ENCODE data around the gene FOXF2.
A peak's percentile ranks its signal among the peaks of the same experiment; 100 is the strongest.

Gene FOXF2

GRCh38 chr6:1379017-1379787 lies 10.2 kb upstream of the FOXF2 start:
- no peak for DNase-seq

DNA sequence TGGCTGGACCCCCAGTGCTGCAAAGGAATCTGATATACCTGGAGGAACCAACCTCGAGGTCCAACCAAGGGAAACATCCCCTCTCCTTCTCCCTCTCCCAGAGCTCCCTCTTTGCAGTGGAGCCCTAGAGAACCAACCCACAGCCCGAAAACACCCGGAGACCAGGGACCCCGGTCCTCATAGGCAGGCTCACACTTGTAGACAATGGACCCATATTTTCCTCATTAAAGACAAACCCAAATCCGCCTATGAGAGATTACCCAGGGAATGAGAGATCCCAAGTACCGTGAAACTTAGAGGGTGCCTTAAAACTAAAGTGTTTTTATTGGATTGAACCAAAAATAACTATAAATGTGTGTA lies 9.6 kb upstream of the FOXF2 start:
- DNase-seq = no peak

DNA sequence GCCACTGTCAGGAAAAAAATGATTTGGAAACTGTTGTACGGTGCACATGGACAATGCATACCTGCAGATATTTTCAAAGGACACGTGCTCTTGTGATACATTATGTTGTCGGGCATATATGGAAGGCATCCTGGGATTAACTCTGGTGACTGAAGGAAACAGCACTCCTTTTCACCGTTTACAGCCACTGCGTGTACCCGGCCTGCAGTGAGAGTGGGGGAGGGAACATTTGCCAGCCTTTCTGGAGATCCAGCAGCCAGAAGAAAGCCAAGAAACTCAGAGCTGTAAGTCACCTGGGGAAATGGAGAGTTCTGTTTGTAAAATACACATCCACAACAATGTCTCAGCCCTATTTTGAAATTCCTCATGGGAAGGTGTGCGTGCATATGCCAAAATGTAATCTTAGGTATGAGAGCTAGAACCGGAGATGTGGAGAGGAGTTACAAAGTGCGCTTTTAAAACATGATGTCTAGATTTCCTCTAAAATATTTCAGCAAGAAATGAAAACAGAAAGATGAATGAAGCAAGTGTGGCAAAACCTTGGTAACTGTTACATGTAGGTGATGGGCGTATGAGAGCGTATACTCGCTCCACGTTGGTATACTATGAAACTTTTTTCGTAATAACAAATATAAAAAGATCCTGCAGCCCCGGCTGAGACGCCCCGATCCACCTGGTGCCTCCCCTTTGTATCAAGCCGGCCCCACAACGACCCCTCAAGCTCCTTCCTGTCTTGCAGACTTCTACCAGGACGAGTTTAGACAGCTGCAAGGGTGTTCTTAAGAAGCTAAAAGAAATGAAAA lies 8.6 kb upstream of the FOXF2 start:
- DNase-seq = no peak

DNA sequence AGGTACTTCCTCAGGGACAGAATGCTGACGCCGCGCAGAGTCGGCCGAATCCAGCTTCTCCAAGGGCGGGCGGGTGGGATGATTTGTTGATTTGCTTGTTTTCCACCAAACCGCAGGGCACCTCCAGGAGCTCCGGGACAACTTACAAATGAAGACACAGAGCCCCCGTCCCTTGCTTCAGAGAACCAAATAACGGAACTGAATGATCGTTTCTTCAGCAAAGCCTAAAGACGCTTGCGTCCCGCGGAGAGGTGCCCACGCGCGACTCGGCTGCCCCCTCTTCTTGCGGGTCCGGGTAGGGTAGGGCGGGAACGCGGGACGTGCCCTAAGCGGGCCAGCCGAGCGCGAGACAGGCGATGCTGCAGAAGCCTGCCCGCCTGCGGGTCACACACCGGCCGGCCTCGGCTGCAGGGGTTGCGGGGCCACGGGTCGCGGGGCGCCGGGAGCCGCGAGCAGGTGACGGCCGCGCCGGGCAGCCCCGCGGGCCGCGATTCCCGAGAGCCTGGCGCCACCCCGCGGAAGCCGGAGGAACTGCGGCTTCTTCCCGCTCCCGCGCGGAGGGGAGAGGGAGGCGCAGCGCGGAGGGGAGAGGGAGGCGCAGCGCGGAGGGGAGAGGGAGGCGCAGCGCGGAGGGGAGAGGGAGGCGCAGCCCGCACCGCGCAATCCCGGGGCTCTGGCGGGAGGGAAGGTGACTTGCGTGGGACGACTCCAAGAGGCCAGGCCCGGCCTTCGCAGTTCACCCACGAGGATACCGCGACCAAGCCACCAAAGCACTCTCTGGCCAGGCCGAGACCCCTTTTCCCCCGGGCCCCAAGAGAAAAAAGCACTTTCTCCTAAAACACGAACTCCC lies 7.7 kb upstream of the FOXF2 start:
- DNase-seq = peak; percentile 3 to 5

- no peak for DNase-seq
These were observed 7.0 kb upstream of the FOXF2 start for GRCh38 chr6:1382331-1382882.

GRCh38 chr6:1382883-1383728 lies 6.3 kb upstream of the FOXF2 start:
- DNase-seq = no peak

GRCh38 chr6:1383729-1384548 lies 5.4 kb upstream of the FOXF2 start:
- DNase-seq = no peak

DNA sequence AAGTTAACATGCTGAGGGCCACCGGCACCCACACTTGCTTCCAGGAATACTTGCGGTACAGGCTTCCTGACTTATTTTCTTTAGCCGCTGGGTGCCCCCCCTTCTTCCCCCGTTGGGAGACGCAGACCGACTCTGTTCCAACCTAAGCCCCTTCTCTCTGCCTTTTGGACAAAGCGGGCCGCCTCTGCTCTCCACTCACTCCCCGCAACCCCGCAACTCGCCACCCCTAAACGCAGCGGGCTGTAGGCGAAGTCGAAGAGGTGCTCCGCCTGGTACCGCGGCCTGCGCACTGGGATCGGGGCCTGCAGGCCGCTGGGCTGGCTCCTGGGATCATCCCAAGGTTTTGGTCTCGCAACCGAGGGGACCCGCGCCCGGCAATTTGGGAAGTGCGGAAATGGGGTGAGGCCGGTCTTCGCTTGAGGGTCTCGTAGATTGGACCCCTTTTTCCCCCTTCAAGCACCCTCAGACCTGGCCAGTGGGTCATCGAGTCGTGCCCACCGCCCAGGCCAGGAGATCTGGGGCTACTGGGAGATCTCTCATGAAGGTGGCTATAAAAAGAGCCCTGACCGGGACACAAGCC lies 4.7 kb upstream of the FOXF2 start:
- DNase-seq = no peak

- no peak for DNase-seq
These were observed 4.0 kb upstream of the FOXF2 start for GRCh38 chr6:1385129-1386037.

- DNase-seq = no peak
These were observed 3.2 kb upstream of the FOXF2 start for GRCh38 chr6:1386038-1386709.

DNA sequence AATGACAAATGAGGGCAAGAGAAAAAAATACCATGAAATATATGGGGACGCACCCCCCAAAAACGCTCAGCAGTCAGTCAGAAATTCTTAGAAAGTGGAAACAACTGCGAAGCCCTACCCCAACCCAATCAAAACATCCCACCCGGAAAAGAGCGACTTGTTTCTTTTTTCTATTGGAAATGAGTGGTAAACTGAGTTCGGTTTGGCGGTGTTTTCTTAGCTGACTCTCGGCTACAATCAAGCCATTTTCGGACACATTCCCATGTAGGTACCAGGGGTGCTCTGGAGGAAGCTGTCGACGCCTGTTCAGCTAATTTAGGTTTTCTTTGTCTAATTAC lies 1.9 kb upstream of the FOXF2 start:
- DNase-seq = no peak

GRCh38 chr6:1387876-1388629 lies 1.3 kb upstream of the FOXF2 start:
- DNase-seq = no peak

GRCh38 chr6:1388630-1389368 lies 577 bp upstream of the FOXF2 start:
- no peak for DNase-seq

DNA sequence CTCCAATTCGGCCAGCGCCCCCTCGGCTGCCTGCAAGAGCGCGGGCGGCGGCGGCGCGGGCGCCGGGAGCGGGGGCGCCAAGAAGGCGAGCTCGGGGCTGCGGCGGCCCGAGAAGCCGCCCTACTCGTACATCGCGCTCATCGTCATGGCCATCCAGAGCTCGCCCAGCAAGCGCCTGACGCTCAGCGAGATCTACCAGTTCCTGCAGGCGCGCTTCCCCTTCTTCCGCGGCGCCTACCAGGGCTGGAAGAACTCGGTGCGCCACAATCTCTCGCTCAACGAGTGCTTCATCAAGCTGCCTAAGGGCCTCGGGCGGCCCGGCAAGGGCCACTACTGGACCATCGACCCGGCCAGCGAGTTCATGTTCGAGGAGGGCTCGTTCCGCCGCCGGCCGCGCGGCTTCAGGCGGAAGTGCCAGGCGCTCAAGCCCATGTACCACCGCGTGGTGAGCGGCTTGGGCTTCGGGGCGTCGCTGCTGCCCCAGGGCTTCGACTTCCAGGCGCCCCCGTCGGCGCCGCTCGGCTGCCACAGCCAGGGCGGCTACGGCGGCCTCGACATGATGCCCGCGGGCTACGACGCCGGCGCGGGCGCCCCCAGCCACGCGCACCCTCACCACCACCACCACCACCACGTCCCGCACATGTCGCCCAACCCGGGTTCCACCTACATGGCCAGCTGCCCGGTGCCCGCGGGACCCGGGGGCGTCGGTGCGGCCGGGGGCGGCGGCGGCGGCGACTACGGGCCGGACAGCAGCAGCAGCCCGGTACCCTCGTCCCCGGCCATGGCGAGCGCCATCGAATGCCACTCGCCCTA lies 963 bp downstream of the FOXF2 start:
- no peak for DNase-seq

DNA sequence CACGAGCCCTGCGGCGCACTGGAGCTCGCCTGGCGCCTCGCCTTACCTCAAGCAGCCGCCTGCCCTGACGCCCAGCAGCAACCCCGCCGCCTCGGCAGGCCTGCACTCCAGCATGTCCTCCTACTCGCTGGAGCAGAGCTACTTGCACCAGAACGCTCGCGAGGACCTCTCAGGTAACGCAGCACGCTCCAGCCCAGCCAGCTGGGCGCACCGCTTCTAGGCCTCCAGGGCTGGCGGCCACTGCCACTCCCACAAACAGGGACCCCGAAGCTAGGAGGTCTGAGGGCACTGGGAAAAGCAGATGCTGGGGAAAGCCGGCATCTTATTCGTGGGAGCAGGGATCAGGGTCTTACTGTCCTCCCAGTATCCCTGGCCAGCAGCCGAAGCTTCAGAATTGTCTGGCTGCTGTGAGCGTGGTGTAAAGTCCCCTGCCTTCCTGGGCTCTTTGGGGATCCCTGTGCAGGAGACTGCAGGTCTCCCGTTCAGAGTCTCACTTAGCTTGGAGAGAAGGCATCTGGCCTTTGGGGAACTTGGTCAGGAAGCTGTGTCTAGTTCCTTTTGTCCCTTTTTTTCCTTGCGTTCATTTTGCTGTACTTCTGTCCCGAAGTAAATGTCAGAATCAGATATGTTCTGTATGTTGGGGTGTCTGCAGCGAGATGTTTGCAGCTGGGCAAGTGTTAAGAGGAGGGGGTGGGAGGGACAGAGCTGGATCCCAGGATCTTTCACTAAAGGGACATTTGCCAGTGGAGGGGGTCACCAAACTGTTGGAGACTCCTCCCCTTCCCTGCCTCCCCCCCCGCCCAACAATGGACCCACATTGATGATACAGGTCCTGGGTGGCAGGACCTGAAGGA lies 1.8 kb downstream of the FOXF2 start:
- no peak for DNase-seq

DNA sequence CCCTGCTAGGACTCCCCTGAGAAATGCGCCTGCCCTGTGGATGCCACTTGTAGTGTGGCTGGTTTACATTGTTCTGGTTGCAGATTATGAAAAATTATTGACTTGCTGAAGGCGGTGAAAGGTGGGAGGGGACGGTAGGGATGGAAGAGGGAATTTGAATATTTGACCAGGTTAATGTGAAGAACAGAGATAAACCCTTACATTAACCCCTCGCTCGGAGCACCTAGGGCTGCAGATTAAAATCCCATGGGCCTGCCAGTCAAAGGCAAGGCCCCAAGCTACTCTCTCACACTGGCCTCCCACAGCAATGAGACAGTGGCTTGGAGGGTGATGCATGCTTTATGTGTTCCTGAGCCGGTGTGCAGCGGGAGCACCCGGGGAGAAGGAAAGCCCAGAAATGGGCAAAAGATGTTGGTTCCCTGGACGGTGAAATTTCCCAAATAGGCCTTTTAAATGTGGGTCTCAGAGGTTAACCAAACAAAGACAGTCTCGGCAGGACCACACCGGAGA lies 2.5 kb downstream of the FOXF2 start:
- DNase-seq = no peak
